ENCODE data around the gene ARG1.

DNA sequence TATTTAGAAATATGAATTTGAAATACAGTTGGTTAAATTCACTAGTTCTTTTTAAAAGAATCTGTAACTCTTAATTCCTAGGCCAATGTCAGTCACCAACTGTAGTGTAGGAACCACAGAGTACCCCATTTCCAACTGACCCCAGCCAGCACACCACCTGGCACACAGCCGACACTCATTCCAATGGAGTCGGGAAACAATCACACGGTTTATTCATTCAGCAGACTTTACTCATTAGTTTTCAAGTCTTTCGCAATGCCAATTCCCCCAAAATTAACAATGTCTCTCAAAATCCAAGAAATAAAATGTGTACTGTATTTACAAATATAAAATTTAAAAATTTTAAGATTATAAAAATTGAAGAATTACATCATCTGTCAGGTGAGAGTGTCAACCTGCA is 13.5 kb downstream of the ARG1 start:
- TF ChIP-seq CTCF (IDR thresholded peaks at IDR 0.05) (no peak), POLR2A (IDR thresholded peaks at IDR 0.05) (no peak)

Measured in right lobe of liver (tissue), 4 donors.